ENCODE measurements around the gene CTSW. TPM values are rescaled to one million over a fixed set of nuclear protein-coding genes. Genes with fewer than 3 reads are reported as not detected.

The CTSW gene
- total and polyA plus RNA-seq, 4 experiments from 2014 or later: 30.1 to 107 (median 55.6) TPM

GRCh38 chr11:65858681-65859087, 21.0 kb upstream of the CTSW start:
- no peaks in the 10 kb centered on the region for H3K27me3 Mint-ChIP-seq
- H3K4me1 ChIP-seq (ENCODE audit: insufficient read depth, low read length): peaks cover 63% of the 10 kb centered on the region
- peaks cover 0 to 6% (median 0%) of the 10 kb centered on the region in 8 donors for H3K9me3 Mint-ChIP-seq
- H3K4me1 Mint-ChIP-seq: peaks cover 33 to 70% (median 52%) of the 10 kb centered on the region in 4 donors
- intact Hi-C loops (cut with micrococcal nuclease): loop anchor here (1.0 to 10.0 kb wide), 9 partner anchors 14 to 724 kb away; partner anchors contain the start of genes BANF1, C11orf68, CCDC85B and DRAP1
- H3K4me3 Mint-ChIP-seq: peak overlapping the region; percentile 93 to 99 (median 96)
- no peaks in the 10 kb centered on the region for H3K27me3 ChIP-seq (ENCODE audit: insufficient read depth, low read length)
- H3K36me3 Mint-ChIP-seq: peaks cover 42 to 63% of the 10 kb centered on the region in 2 donors
- no peaks in the 10 kb centered on the region for H3K9me3 ChIP-seq (ENCODE audit: control insufficient read depth in 1 of 2, low read length in 2 of 2)
- H3K27ac ChIP-seq (ENCODE audit: low read depth, low read length): peak overlapping the region; percentile 85
- peak overlapping the region; percentile 91 to 99 (median 97) for H3K27ac Mint-ChIP-seq
- peak in 1 of 5 donors; percentile 23 for DNase-seq
- CTCF ChIA-PET (ENCODE audit: partially characterized antibody): interaction anchor here (0.6 to 11.0 kb wide), 9 partner anchors 13 to 186 kb away, joined by 3 to 281 read pairs (median 3); partner anchors contain the start of genes CCDC85B, EFEMP2, FIBP and KAT5
- peak overlapping the region; percentile 55 to 81 for H3K4me3 ChIP-seq (ENCODE audit: low read length in 2 of 2)
- POLR2A ChIA-PET (ENCODE audit: partially characterized antibody): interaction anchor here (0.6 to 8.5 kb wide), 37 partner anchors 8 to 1541 kb away, joined by 3 to 435 read pairs (median 5); partner anchors contain the start of genes BANF1, C11orf68, CCDC85B and CTSW
- peaks cover 46% of the 10 kb centered on the region for H3K36me3 ChIP-seq (ENCODE audit: insufficient read depth, low read length)

- peaks cover 33 to 64% (median 48%) of the 10 kb centered on the region in 4 donors for H3K4me1 Mint-ChIP-seq
- peak overlapping the region; percentile 92 to 99 (median 97) for H3K27ac Mint-ChIP-seq
- DNase-seq: peak; percentile 89 to 98 (median 92)
- peak overlapping the region; percentile 85 for H3K27ac ChIP-seq (ENCODE audit: low read depth, low read length)
- peaks cover 0 to 6% (median 0%) of the 10 kb centered on the region in 8 donors for H3K9me3 Mint-ChIP-seq
- H3K36me3 ChIP-seq (ENCODE audit: insufficient read depth, low read length): peaks cover 46% of the 10 kb centered on the region
- peaks cover 36 to 60% of the 10 kb centered on the region in 2 donors for H3K36me3 Mint-ChIP-seq
- POLR2A ChIA-PET (ENCODE audit: partially characterized antibody): interaction anchor here (0.7 to 8.5 kb wide), 40 partner anchors 8 to 1618 kb away, joined by 3 to 435 read pairs (median 5); partner anchors contain the start of genes BANF1, C11orf68, CCDC85B and CTSW
- H3K9me3 ChIP-seq (ENCODE audit: control insufficient read depth in 1 of 2, low read length in 2 of 2): no peaks in the 10 kb centered on the region
- peak overlapping the region; percentile 93 to 99 (median 96) for H3K4me3 Mint-ChIP-seq
- intact Hi-C loops (cut with micrococcal nuclease): loop anchor here (2.0 to 10.0 kb wide), 3 partner anchors 14 to 724 kb away; partner anchors contain the start of genes EFEMP2, RELA and SYVN1
- H3K27me3 Mint-ChIP-seq: no peaks in the 10 kb centered on the region
- H3K27me3 ChIP-seq (ENCODE audit: insufficient read depth, low read length): no peaks in the 10 kb centered on the region
- peaks cover 59% of the 10 kb centered on the region for H3K4me1 ChIP-seq (ENCODE audit: insufficient read depth, low read length)
- H3K4me3 ChIP-seq (ENCODE audit: low read length in 2 of 2): peak overlapping the region; percentile 55 to 81
- CTCF ChIA-PET (ENCODE audit: partially characterized antibody): interaction anchor here (0.7 to 11.0 kb wide), 26 partner anchors 7 to 759 kb away, joined by 3 to 281 read pairs (median 4); partner anchors contain the start of genes BANF1, C11orf68, CCDC85B and DRAP1
Observed at GRCh38 chr11:65859095-65859811, 20.4 kb upstream of the CTSW start.

GRCh38 chr11:65859812-65860277, 19.8 kb upstream of the CTSW start:
- peak overlapping the region; percentile 17 to 81 for H3K4me3 ChIP-seq (ENCODE audit: low read length in 2 of 2)
- peaks cover 53% of the 10 kb centered on the region for H3K4me1 ChIP-seq (ENCODE audit: insufficient read depth, low read length)
- DNase-seq: no peak
- H3K4me3 Mint-ChIP-seq: peak overlapping the region; percentile 93 to 99 (median 96)
- no peaks in the 10 kb centered on the region for H3K27me3 Mint-ChIP-seq
- intact Hi-C loops (cut with micrococcal nuclease): loop anchor here (1.0 to 10.0 kb wide), 5 partner anchors 13 to 725 kb away; partner anchors contain the start of genes EFEMP2, RELA, SART1 and SYVN1
- H3K27me3 ChIP-seq (ENCODE audit: insufficient read depth, low read length): no peaks in the 10 kb centered on the region
- H3K36me3 Mint-ChIP-seq: peaks cover 30 to 57% of the 10 kb centered on the region in 2 donors
- H3K27ac Mint-ChIP-seq: peak overlapping the region; percentile 92 to 99 (median 97)
- H3K4me1 Mint-ChIP-seq: peaks cover 28 to 58% (median 43%) of the 10 kb centered on the region in 4 donors
- H3K9me3 Mint-ChIP-seq: peaks cover 0 to 6% (median 0%) of the 10 kb centered on the region in 8 donors
- ChIA-PET POLR2A (ENCODE audit: partially characterized antibody) (interaction anchor here (0.7 to 8.5 kb wide), 44 partner anchors 9 to 1619 kb away, joined by 3 to 435 read pairs (median 5); partner anchors contain the start of genes AP5B1, BANF1, C11orf68 and CCDC85B), CTCF (ENCODE audit: partially characterized antibody) (interaction anchor here (0.6 to 11.0 kb wide), 30 partner anchors 8 to 758 kb away, joined by 3 to 281 read pairs (median 3); partner anchors contain the start of genes BANF1, C11orf68, CCDC85B and DRAP1)
- H3K27ac ChIP-seq (ENCODE audit: low read depth, low read length): peak overlapping the region; percentile 85
- H3K9me3 ChIP-seq (ENCODE audit: control insufficient read depth in 1 of 2, low read length in 2 of 2): no peaks in the 10 kb centered on the region
- peaks cover 46% of the 10 kb centered on the region for H3K36me3 ChIP-seq (ENCODE audit: insufficient read depth, low read length)

- Histone ChIP-seq H3K4me1 (ENCODE audit: insufficient read depth, low read length) (peaks cover 46% of the 10 kb centered on the region), H3K27ac (ENCODE audit: low read depth, low read length) (peak within 1 kb of the TSS; percentile 85), H3K36me3 (ENCODE audit: insufficient read depth, low read length) (peaks cover 46% of the 10 kb centered on the region), H3K9me3 (ENCODE audit: control insufficient read depth in 1 of 2, low read length in 2 of 2) (no peaks in the 10 kb centered on the region), H3K27me3 (ENCODE audit: insufficient read depth, low read length) (no peaks in the 10 kb centered on the region), H3K4me3 (ENCODE audit: low read length in 2 of 2) (peak within 1 kb of the TSS; percentile 55 to 81)
- CTCF ChIA-PET (ENCODE audit: partially characterized antibody): interaction anchor here (0.6 to 11.0 kb wide), 28 partner anchors 8 to 757 kb away, joined by 3 to 281 read pairs (median 4); partner anchors contain the start of genes BANF1, C11orf68, CCDC85B and DRAP1
- H3K36me3 Mint-ChIP-seq: peaks cover 29 to 59% of the 10 kb centered on the region in 2 donors
- H3K27me3 Mint-ChIP-seq: no peaks in the 10 kb centered on the region
- peaks cover 25 to 54% (median 39%) of the 10 kb centered on the region in 4 donors for H3K4me1 Mint-ChIP-seq
- H3K27ac Mint-ChIP-seq: peak within 1 kb of the TSS; percentile 92 to 99 (median 97)
- intact Hi-C loops (cut with micrococcal nuclease): loop anchor here (1.0 kb wide), 2 partner anchors 24 to 101 kb away; partner anchors contain the start of gene SART1
- H3K4me3 Mint-ChIP-seq: peak within 1 kb of the TSS; percentile 93 to 99 (median 96)
- DNase-seq: peak; percentile 93 to 96 (median 94)
- H3K9me3 Mint-ChIP-seq: peaks cover 0 to 6% (median 0%) of the 10 kb centered on the region in 8 donors
- POLR2A ChIA-PET (ENCODE audit: partially characterized antibody): interaction anchor here (0.5 to 8.5 kb wide), 35 partner anchors 9 to 1619 kb away, joined by 3 to 435 read pairs (median 9); partner anchors contain the start of genes AP5B1, BANF1, C11orf68 and CCDC85B
Observed at GRCh38 chr11:65860278-65861164, 19.1 kb upstream of the CTSW start, which contains the start of gene MUS81. MUS81 (plus strand) TSS chr11:65860433; CDS start chr11:65860754, 321 bp downstream.

- ChIA-PET POLR2A (ENCODE audit: partially characterized antibody) (interaction anchor here (1.1 to 8.5 kb wide), 16 partner anchors 10 to 739 kb away, joined by 3 to 435 read pairs (median 23); partner anchors contain the start of genes AP5B1, BANF1, C11orf68 and CCDC85B), CTCF (ENCODE audit: partially characterized antibody) (interaction anchor here (0.9 to 11.0 kb wide), 8 partner anchors 8 to 145 kb away, joined by 3 to 281 read pairs (median 14); partner anchors contain the start of genes BANF1, CCDC85B, EFEMP2 and EIF1AD)
- Histone ChIP-seq H3K27me3 (ENCODE audit: insufficient read depth, low read length) (no peaks in the 10 kb centered on the region), H3K27ac (ENCODE audit: low read depth, low read length) (peak overlapping the region; percentile 85), H3K4me1 (ENCODE audit: insufficient read depth, low read length) (peaks cover 40% of the 10 kb centered on the region), H3K4me3 (ENCODE audit: low read length in 2 of 2) (peak overlapping the region; percentile 17 to 81), H3K36me3 (ENCODE audit: insufficient read depth, low read length) (peaks cover 46% of the 10 kb centered on the region), H3K9me3 (ENCODE audit: control insufficient read depth in 1 of 2, low read length in 2 of 2) (no peaks in the 10 kb centered on the region)
- Mint-ChIP-seq H3K36me3 (peaks cover 23 to 57% of the 10 kb centered on the region in 2 donors), H3K27me3 (no peaks in the 10 kb centered on the region), H3K4me3 (peak overlapping the region; percentile 93 to 99 (median 96)), H3K27ac (peak overlapping the region; percentile 72 to 92 (median 91)), H3K9me3 (peaks cover 0 to 6% (median 0%) of the 10 kb centered on the region in 8 donors), H3K4me1 (peaks cover 20 to 48% (median 34%) of the 10 kb centered on the region in 4 donors)
- no peak for DNase-seq
- intact Hi-C loops (cut with micrococcal nuclease): no loop called here
Observed at GRCh38 chr11:65861165-65861505, 18.5 kb upstream of the CTSW start.

Data from CD4-positive, alpha-beta memory T cell (primary cell).